Endothelial cell of umbilical vein (primary cell): ENCODE results near the gene ETS1.

Experiments used
- EZH2 ChIP-seq: IDR thresholded peaks from 2 replicates; pipeline ENCODE4 v1.6.1; 2012; ENCODE audit warnings: borderline replicate concordance, low read depth, mild to moderate bottlenecking, moderate library complexity, low read length, inconsistent platforms; ENCODE audit not compliant: severe bottlenecking
- POLR2A ChIP-seq: IDR thresholded peaks from 2 replicates; pipeline ENCODE4 v1.6.1; 2012; ENCODE audit warnings: low read depth, mild to moderate bottlenecking, control low read depth, low read length
- TF ChIP-seq, protein P1 (sequence below), 2 donors: IDR thresholded peaks; 1 replicate in 1 of 2; 2 replicates in 1 of 2; pipeline ENCODE4 v1.5.1; 2011; ENCODE audit warnings: low read length in 2 of 2, mild to moderate bottlenecking in 2 of 2, moderate library complexity in 2 of 2, control low read depth in 1 of 2, inconsistent platforms in 1 of 2, low read depth in 1 of 2; ENCODE audit not compliant: insufficient read depth in 1 of 2; ENCODE audit errors: extremely low read depth in 1 of 2

GRCh38 chr11:128630367-128631230, 43.2 kb upstream of the ETS1 start:
- TF ChIP-seq EZH2 (no peak), POLR2A (no peak)
- TF ChIP-seq, protein P1, sequence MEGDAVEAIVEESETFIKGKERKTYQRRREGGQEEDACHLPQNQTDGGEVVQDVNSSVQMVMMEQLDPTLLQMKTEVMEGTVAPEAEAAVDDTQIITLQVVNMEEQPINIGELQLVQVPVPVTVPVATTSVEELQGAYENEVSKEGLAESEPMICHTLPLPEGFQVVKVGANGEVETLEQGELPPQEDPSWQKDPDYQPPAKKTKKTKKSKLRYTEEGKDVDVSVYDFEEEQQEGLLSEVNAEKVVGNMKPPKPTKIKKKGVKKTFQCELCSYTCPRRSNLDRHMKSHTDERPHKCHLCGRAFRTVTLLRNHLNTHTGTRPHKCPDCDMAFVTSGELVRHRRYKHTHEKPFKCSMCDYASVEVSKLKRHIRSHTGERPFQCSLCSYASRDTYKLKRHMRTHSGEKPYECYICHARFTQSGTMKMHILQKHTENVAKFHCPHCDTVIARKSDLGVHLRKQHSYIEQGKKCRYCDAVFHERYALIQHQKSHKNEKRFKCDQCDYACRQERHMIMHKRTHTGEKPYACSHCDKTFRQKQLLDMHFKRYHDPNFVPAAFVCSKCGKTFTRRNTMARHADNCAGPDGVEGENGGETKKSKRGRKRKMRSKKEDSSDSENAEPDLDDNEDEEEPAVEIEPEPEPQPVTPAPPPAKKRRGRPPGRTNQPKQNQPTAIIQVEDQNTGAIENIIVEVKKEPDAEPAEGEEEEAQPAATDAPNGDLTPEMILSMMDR (IDR thresholded peaks at IDR 0.05; ENCODE audit: extremely low read depth in 1 of 2, insufficient read depth in 1 of 2, low read depth in 1 of 2, low read length in 2 of 2): peak; percentile 71 to 84
